ENCODE data around the gene DNTT.

DNA sequence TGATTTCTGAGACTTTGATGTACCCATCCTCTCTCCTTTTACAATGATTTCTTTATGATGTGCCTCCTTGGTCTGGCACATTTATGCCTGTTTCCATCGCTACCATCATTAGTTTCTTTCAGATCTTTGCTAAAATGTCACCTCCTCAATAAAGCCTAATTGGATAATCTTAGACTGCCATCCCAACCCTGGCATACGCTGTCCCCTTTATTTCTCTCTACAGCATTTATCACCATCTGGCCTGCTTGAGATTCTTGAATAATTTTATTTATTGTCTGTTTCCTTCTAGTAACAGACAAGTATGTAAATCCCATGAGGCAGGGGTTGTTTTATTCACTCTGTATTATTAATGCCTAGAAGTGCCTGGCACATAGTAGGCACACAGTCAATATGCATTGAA is 6.7 kb upstream of the DNTT start:
- TF ChIP-seq, protein P1, sequence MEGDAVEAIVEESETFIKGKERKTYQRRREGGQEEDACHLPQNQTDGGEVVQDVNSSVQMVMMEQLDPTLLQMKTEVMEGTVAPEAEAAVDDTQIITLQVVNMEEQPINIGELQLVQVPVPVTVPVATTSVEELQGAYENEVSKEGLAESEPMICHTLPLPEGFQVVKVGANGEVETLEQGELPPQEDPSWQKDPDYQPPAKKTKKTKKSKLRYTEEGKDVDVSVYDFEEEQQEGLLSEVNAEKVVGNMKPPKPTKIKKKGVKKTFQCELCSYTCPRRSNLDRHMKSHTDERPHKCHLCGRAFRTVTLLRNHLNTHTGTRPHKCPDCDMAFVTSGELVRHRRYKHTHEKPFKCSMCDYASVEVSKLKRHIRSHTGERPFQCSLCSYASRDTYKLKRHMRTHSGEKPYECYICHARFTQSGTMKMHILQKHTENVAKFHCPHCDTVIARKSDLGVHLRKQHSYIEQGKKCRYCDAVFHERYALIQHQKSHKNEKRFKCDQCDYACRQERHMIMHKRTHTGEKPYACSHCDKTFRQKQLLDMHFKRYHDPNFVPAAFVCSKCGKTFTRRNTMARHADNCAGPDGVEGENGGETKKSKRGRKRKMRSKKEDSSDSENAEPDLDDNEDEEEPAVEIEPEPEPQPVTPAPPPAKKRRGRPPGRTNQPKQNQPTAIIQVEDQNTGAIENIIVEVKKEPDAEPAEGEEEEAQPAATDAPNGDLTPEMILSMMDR (conservative IDR thresholded peaks at IDR 0.05; ENCODE audit: low read length) = no peak
- TF ChIP-seq EZH2phosphoT487 (IDR thresholded peaks at IDR 0.05; ENCODE audit: borderline replicate concordance) = no peak
